ENCODE data around the gene AGTPBP1. TPM values are rescaled to one million over a fixed set of nuclear protein-coding genes. Genes with fewer than 3 reads are reported as not detected.

Gene AGTPBP1
- total and polyA plus RNA-seq, 2 of the 8 experiments (the other 6 are each of a cell fraction or from before 2014, with no cell fraction given) = 13.4 to 65.2 TPM

DNA sequence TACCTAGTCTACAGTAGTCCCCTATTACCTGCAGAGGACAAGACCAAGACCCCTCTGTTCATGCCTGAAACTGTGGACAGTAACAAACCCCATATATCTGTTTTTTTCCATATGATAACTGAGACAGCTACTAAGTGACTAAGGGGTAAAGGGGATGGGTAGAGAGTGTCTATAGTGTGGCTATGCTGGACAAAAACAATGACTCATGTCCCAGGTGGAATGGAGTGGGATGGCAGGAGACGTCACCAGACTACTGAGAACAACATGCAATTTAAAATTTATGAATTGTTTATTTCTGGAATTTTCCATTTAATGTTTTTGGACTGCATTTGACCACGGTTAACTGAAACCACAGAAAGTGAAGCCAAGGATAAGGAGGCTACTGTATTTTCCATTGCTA is 171.8 kb downstream of the AGTPBP1 start:
- CTCF ChIA-PET (ENCODE audit: partially characterized antibody) = interaction anchor here (0.8 to 1.7 kb wide), 2 partner anchors 40 to 237 kb away, joined by 4 read pairs; no protein-coding TSS in a partner anchor

More for the DNA sequence above, 171.8 kb downstream of the AGTPBP1 start:
- Histone ChIP-seq H3K36me3 (ENCODE audit: control insufficient read depth in 2 of 4, insufficient read depth in 4 of 4, low read length in 3 of 4) (peaks cover 0 to 7% (median 2%) of the 10 kb centered on the region in 4 experiments; a peak in 2 of 8 replicates), H2AK5ac (ENCODE audit: low read depth, low read length) (no peak overlapping the region), H3K27me3 (replicated peaks in 1 of 4; ENCODE audit: control insufficient read depth in 3 of 4, extremely low read depth in 1 of 4, insufficient read depth in 3 of 4, low read length in 3 of 4) (no peaks in the 10 kb centered on the region), H2BK120ac (replicated peaks; ENCODE audit: low read depth, low read length) (no peak overlapping the region), H2BK12ac (ENCODE audit: low read depth, low read length) (no peak overlapping the region), H4K8ac (ENCODE audit: extremely low read depth, insufficient read depth, low read length) (no peak overlapping the region), H4K5ac (ENCODE audit: insufficient read length, low read depth, low read length) (no peak overlapping the region), H4K20me1 (replicated peaks in 1 of 2; ENCODE audit: control insufficient read depth in 1 of 2, insufficient read depth in 2 of 2, low read length in 2 of 2) (no peaks in the 10 kb centered on the region), H3K23ac (ENCODE audit: insufficient read length) (no peak overlapping the region), H2AFZ (ENCODE audit: low read length) (no peak overlapping the region), H3K9me3 (ENCODE audit: insufficient read depth in 2 of 2, low read depth in 1 of 2, low read length in 1 of 2) (no peaks in the 10 kb centered on the region; a peak in 1 of 4 replicates), H3K23me2 (ENCODE audit: low read depth, low read length) (no peaks in the 10 kb centered on the region), H2BK15ac (ENCODE audit: low read length) (no peak overlapping the region), H3K56ac (replicated peaks; ENCODE audit: insufficient read length, low read depth, low read length) (no peak overlapping the region), H3K4ac (replicated peaks; ENCODE audit: insufficient read length, low read depth, low read length) (no peak overlapping the region), H3K18ac (ENCODE audit: extremely low read depth, low read length) (no peak overlapping the region), H3K4me2 (ENCODE audit: insufficient read depth in 1 of 2, low read depth in 2 of 2, low read length in 2 of 2) (no peak overlapping the region), H3K4me3 (ENCODE audit: extremely low read depth in 1 of 4, insufficient read depth in 2 of 4, low read depth in 3 of 4, low read length in 4 of 4) (no peak overlapping the region), H2BK5ac (ENCODE audit: low read depth, low read length) (no peak overlapping the region), H3K79me1 (ENCODE audit: low read depth, low read length) (no peaks in the 10 kb centered on the region), H4K91ac (replicated peaks; ENCODE audit: insufficient read length, low read length) (no peak overlapping the region), H3K4me1 (replicated peaks in 1 of 4; ENCODE audit: control insufficient read depth in 3 of 4, insufficient read depth in 4 of 4, low read length in 3 of 4) (no peaks in the 10 kb centered on the region), H3K14ac (ENCODE audit: insufficient read length) (no peak overlapping the region), H3K79me2 (ENCODE audit: control insufficient read depth in 1 of 2, insufficient read depth in 2 of 2, low read length in 2 of 2) (no peaks in the 10 kb centered on the region), H2BK20ac (ENCODE audit: low read length) (no peak overlapping the region), H3K27ac (ENCODE audit: low read depth, low read length) (no peak overlapping the region), H3K9ac (replicated peaks in 1 of 4; ENCODE audit: extremely low read depth in 1 of 4, low read depth in 3 of 4, low read length in 3 of 4) (no peak overlapping the region)
- POLR2A ChIA-PET (ENCODE audit: partially characterized antibody) = no interaction called here
- DNase-seq (ENCODE audit: low read depth in 1 of 2, low spot score in 2 of 2) (no peak), FAIRE-seq (no peak)
- WGBS, 2 experiments (ENCODE audit: extremely low coverage in 1 of 2, insufficient coverage in 1 of 2, insufficient read length in 1 of 2, insufficient replicate concordance in 2 of 2, low coverage in 1 of 2, low lambda C conversion rate in 2 of 2, missing lambda C conversion rate in 1 of 2) = 97% methylated on average over 2 of the region's 2 CpGs; no CpG with 5 or more reads in 1 of the 2 experiments
- TF ChIP-seq RAD21 (IDR thresholded peaks at IDR 0.05 in 1 of 2, conservative IDR thresholded peaks at IDR 0.05 in 1 of 2; ENCODE audit: low read depth in 2 of 2, low read length in 2 of 2) (no peak), EP300 (IDR thresholded peaks at IDR 0.05; ENCODE audit: borderline replicate concordance in 1 of 2, low read depth in 2 of 2, low read length in 2 of 2) (no peak), FOSL1 (IDR thresholded peaks at IDR 0.05; ENCODE audit: insufficient read depth, low read depth, low read length) (no peak), YY1 (IDR thresholded peaks at IDR 0.05; ENCODE audit: low read depth, low read length) (no peak), SRF (IDR thresholded peaks at IDR 0.05; ENCODE audit: low read depth, low read length) (no peak)

All from H1 (cell line).